ENCODE measurements around the gene WBP1L.
"Not testable (repeated sequence)": the region's sequence is repeated elsewhere in the genome, so short reads cannot be mapped to it uniquely, and the experiment has no call there.

- not testable (repeated sequence) for TF ChIP-seq POLR2A (IDR thresholded peaks at IDR 0.05); CTCF (IDR thresholded peaks at IDR 0.05 in 4 of 5, conservative IDR thresholded peaks at IDR 0.05 in 1 of 5)
Observed at GRCh38 chr10:102695401-102695800, 48.3 kb upstream of the WBP1L start.
